K562 (cell line): ENCODE measurements around the gene HYAL3.

ENCODE experiments used
- BHLHE40 ChIP-seq: IDR thresholded peaks from 2 replicates; pipeline ENCODE4 v1.6.1; 2011; ENCODE audit warnings: low read length, improper control_type of control experiment
- CHD1 ChIP-seq: fragments of 200-600 bp; sonication (generic); IDR thresholded peaks from one replicate; pipeline ENCODE4 v1.6.1; 2012; ENCODE audit warnings: mild to moderate bottlenecking, moderate library complexity, low read length, inconsistent platforms
- CTCF ChIP-seq, 3 experiments: IDR thresholded peaks in 2 of 3; conservative IDR thresholded peaks in 1 of 3; 2 replicates each; pipeline ENCODE4 v1.5.1; 2011 to 2012; ENCODE audit warnings: low read length in 3 of 3, mild to moderate bottlenecking in 3 of 3, control low read depth in 2 of 3, improper control_type of control experiment in 1 of 3, inconsistent platforms in 1 of 3, low read depth in 1 of 3, mixed read lengths in 1 of 3, moderate library complexity in 1 of 3; ENCODE audit not compliant: insufficient read depth in 2 of 3
- EZH2 ChIP-seq: IDR thresholded peaks from 2 replicates; pipeline ENCODE4 v1.6.1; 2012; ENCODE audit warnings: low read depth, mild to moderate bottlenecking, inconsistent platforms, low read length, borderline replicate concordance
- HMGXB4 ChIP-seq: sonication (generic); formaldehyde crosslinking; IDR thresholded peaks from 2 replicates; pipeline ENCODE4 v1.8.1; 2023; ENCODE audit warnings: mild to moderate bottlenecking, missing genetic modification reagents
- SOX6 ChIP-seq: fragments of 450-650 bp; IDR thresholded peaks from 2 replicates; pipeline ENCODE4 v1.6.1; 2014; ENCODE audit warnings: mild to moderate bottlenecking
- TEAD2 ChIP-seq: fragments of 450-650 bp; IDR thresholded peaks from 2 replicates; pipeline ENCODE4 v1.6.1; 2016; ENCODE audit warnings: missing genetic modification characterization, control low read depth, missing compliant biosample characterization
- ZKSCAN1 ChIP-seq: fragments of 150-350 bp; IDR thresholded peaks from 2 replicates; pipeline ENCODE4 v1.6.1; 2016; ENCODE audit warnings: low read depth, low read length
- ZNF740 ChIP-seq, 3 experiments: fragments of 200-800 bp in 1 of 3; sonication (Bioruptor generic) in 1 of 3; sonication (generic) in 1 of 3; formaldehyde crosslinking in 1 of 3; IDR thresholded peaks; 2 replicates each; pipeline versions ENCODE4 v1.6.1 to v1.8.0; 2016 to 2022; ENCODE audit warnings: mild to moderate bottlenecking in 2 of 3, missing compliant biosample characterization in 2 of 3, missing genetic modification characterization in 2 of 3, missing genetic modification reagents in 1 of 3

GRCh38 chr3:50249457-50249856 lies 49.7 kb downstream of the HYAL3 start:
- no peak for TF ChIP-seq BHLHE40
- TF ChIP-seq CHD1: no peak
- TF ChIP-seq TEAD2 (tag): no peak
- TF ChIP-seq ZKSCAN1: no peak
- no peak for TF ChIP-seq EZH2
- no peak for TF ChIP-seq HMGXB4 (CRISPR knock-in tag)
- no peak for TF ChIP-seq SOX6
- TF ChIP-seq ZNF740 (CRISPR knock-in tag; IDR thresholded peaks at IDR 0.05): no peak
- TF ChIP-seq ZNF740 (tag; IDR thresholded peaks at IDR 0.05): no peak
- no peak for TF ChIP-seq CTCF (IDR thresholded peaks at IDR 0.05 in 2 of 3, conservative IDR thresholded peaks at IDR 0.05 in 1 of 3; ENCODE audit: insufficient read depth in 2 of 3, low read depth in 1 of 3, low read length in 3 of 3)
